ENCODE data around the gene SAMD7. TPM values are rescaled to one million over a fixed set of nuclear protein-coding genes. Genes with fewer than 3 reads are reported as not detected.

SAMD7 gene
- total and polyA plus RNA-seq, 2 of the 13 experiments (the other 11 are each of a cell fraction or from before 2014, with no cell fraction given), result not detected

DNA sequence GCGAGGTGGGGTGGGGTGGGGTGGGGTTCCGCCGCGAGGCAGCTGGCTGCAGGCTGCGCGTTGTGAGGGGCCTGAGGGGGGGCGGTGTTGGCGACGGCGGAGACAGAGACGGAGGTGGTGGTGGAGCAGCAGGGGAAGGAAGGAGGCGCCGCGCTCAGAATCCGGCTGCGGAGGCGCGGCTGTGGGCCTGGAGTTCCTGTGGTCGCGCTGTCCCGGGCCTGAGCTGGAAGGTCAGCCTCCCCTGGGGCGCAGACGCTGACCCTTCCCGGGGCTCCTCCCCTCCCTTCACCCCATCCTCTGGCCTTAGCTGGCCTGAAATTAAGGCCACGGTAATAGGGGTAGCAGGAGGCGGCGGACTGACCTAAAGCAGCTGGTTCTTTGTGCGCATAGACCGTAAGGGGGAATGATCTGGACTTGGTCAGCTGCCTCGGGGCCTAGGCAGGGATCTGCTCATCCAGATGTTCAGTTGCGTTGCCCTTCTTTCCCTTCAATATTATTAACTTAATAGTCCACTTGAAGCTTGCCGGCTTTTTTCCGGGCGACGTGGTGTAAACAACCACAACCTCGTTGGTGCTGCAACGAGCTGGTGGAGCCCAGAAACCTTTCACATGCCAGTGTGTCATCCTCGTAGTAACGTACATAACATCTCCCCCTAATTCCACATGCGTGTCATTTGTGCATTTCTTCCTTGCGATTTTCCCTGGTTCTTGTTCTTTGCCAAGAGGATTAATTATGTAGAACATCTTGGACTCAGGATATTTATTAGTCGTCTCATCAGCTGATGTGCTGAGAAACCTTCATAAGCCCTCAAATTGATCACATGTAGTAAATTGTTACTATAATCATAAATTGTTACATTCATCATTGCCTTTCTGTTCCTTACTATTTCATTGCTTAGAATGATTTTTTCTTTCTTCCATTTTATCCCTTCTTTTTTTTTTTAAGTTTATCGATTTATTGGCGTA lies 55.9 kb downstream of the SAMD7 start (continued):
- TF ChIP-seq POLR2AphosphoS2 (IDR thresholded peaks at IDR 0.05; ENCODE audit: low read depth, low read length) (no peak), POLR2G (IDR thresholded peaks at IDR 0.05; ENCODE audit: low read depth, low read length) (no peak), ZFX (CRISPR knock-in tag; IDR thresholded peaks at IDR 0.05; ENCODE audit: low read depth) (peak; percentile 70; the same call in 1 of the 2 replicates), FOXK2 (IDR thresholded peaks at IDR 0.05) (0 out of 2 replicates have a peak, but pooled peaks have one; percentile 16), NFATC3 (CRISPR knock-in tag; IDR thresholded peaks at IDR 0.05) (0 out of 2 replicates have a peak, but pooled peaks have one; percentile 48), NFYB (CRISPR knock-in tag; IDR thresholded peaks at IDR 0.05) (no peak), HDAC6 (IDR thresholded peaks at IDR 0.05; ENCODE audit: low read depth, low read length) (no peak), NFRKB (IDR thresholded peaks at IDR 0.05) (no peak), RCOR2 (CRISPR knock-in tag; IDR thresholded peaks at IDR 0.05) (no peak), MYC (CRISPR knock-in tag; IDR thresholded peaks at IDR 0.05; ENCODE audit: borderline replicate concordance) (no peak; the same call in 1 of the 2 replicates), RFXANK (CRISPR knock-in tag; IDR thresholded peaks at IDR 0.05) (no peak), RBFOX2 (IDR thresholded peaks at IDR 0.05; ENCODE audit: low read depth, low read length) (peak; percentile 72), SIX4 (CRISPR knock-in tag; IDR thresholded peaks at IDR 0.05) (no peak), ZKSCAN5 (CRISPR knock-in tag; IDR thresholded peaks at IDR 0.05) (no peak), CC2D1A (CRISPR knock-in tag; IDR thresholded peaks at IDR 0.05) (no peak), KMT2B (CRISPR knock-in tag; IDR thresholded peaks at IDR 0.05) (0 out of 2 replicates have a peak, but pooled peaks have one; percentile 10), ZNF761 (CRISPR knock-in tag; conservative IDR thresholded peaks at IDR 0.05) (no peak), SP4 (CRISPR knock-in tag; IDR thresholded peaks at IDR 0.05) (no peak; the same call in 1 of the 2 replicates), MTA1 (CRISPR knock-in tag; IDR thresholded peaks at IDR 0.05; ENCODE audit: borderline replicate concordance) (peak; percentile 64; the same call in 1 of the 2 replicates), DPF2 (CRISPR knock-in tag; IDR thresholded peaks at IDR 0.05; ENCODE audit: borderline replicate concordance, low read depth) (no peak)
- TF ChIP-seq, protein P1, sequence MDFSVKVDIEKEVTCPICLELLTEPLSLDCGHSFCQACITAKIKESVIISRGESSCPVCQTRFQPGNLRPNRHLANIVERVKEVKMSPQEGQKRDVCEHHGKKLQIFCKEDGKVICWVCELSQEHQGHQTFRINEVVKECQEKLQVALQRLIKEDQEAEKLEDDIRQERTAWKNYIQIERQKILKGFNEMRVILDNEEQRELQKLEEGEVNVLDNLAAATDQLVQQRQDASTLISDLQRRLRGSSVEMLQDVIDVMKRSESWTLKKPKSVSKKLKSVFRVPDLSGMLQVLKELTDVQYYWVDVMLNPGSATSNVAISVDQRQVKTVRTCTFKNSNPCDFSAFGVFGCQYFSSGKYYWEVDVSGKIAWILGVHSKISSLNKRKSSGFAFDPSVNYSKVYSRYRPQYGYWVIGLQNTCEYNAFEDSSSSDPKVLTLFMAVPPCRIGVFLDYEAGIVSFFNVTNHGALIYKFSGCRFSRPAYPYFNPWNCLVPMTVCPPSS (IDR thresholded peaks at IDR 0.05), result no peak
- TF ChIP-seq, protein P2, sequence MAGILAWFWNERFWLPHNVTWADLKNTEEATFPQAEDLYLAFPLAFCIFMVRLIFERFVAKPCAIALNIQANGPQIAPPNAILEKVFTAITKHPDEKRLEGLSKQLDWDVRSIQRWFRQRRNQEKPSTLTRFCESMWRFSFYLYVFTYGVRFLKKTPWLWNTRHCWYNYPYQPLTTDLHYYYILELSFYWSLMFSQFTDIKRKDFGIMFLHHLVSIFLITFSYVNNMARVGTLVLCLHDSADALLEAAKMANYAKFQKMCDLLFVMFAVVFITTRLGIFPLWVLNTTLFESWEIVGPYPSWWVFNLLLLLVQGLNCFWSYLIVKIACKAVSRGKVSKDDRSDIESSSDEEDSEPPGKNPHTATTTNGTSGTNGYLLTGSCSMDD (CRISPR knock-in tag; IDR thresholded peaks at IDR 0.05), result no peak
